IMR-90 (cell line): ENCODE data around the gene CLOCK. TPM values are rescaled to one million over a fixed set of nuclear protein-coding genes. Genes with fewer than 3 reads are reported as not detected.

Experiments used
- ATAC-seq: fragments of 200-7000 bp; cut with Tn5 transposase; 2 replicates; pipeline ENCODE4 v1.9.1; 2020; ENCODE audit warnings: low read depth, mild to moderate bottlenecking, moderate library complexity
- BruUV-seq: library from RNA; stranded (reverse); fragments of 400-500 nt; replicated peaks from 2 replicates; lab custom pipeline; 2021; lab: Mats Ljungman, UMichigan
- CTCF ChIA-PET: fragments of 300-600 bp; formaldehyde crosslinking; extraction: SDS; loops from one replicate; lab custom pipeline; 2021; ENCODE audit warnings: antibody characterized with exemption; lab: Yijun Ruan, JAX
- POLR2A ChIA-PET: fragments of 300-600 bp; sonication (Branson Sonifier 250); formaldehyde crosslinking; loops from one replicate; lab custom pipeline; 2022; ENCODE audit warnings: antibody characterized with exemption; ENCODE audit not compliant: unreplicated experiment; lab: Charles Lee
- DNase-seq: peaks from one replicate; pipeline ENCODE4 v3.0.0; 2013
- H2AFZ ChIP-seq: replicated peaks from 2 replicates; pipeline ENCODE3; 2013; ENCODE audit warnings: low read length, mild to moderate bottlenecking; ENCODE audit not compliant: poor library complexity
- H2AK5ac ChIP-seq: 2 replicates; pipeline ENCODE4 v1.6.1; 2013; ENCODE audit warnings: low read depth, low read length, inconsistent platforms
- H2AK9ac ChIP-seq: replicated peaks from 2 replicates; pipeline ENCODE3; 2013; ENCODE audit warnings: mild to moderate bottlenecking, low read depth, low read length, moderate library complexity; ENCODE audit not compliant: poor library complexity
- H2BK120ac ChIP-seq: 2 replicates; pipeline ENCODE4 v1.6.1; 2013; ENCODE audit warnings: low read depth, low read length, inconsistent platforms
- H2BK15ac ChIP-seq: 3 replicates; pipeline ENCODE4 v1.6.1; 2013; ENCODE audit warnings: low read depth, low read length, inconsistent platforms
- H2BK20ac ChIP-seq: 2 replicates; pipeline ENCODE4 v1.6.1; 2013; ENCODE audit warnings: low read depth, mild to moderate bottlenecking, inconsistent platforms, low read length, moderate library complexity
- H2BK5ac ChIP-seq: 2 replicates; pipeline ENCODE4 v1.6.1; 2013; ENCODE audit warnings: mild to moderate bottlenecking, low read depth, low read length, inconsistent platforms; ENCODE audit not compliant: poor library complexity, severe bottlenecking
- H3K14ac ChIP-seq: replicated peaks from 2 replicates; pipeline ENCODE4 v1.6.1; 2013; ENCODE audit warnings: low read depth, low read length, inconsistent platforms
- H3K18ac ChIP-seq: 2 replicates; pipeline ENCODE4 v1.6.1; 2013; ENCODE audit warnings: low read depth, low read length, control low read depth
- H3K23ac ChIP-seq: 2 replicates; pipeline ENCODE4 v1.6.1; 2013; ENCODE audit warnings: low read depth, low read length, inconsistent platforms
- H3K27ac ChIP-seq: 2 replicates; pipeline ENCODE4 v1.5.1; 2013; ENCODE audit warnings: mild to moderate bottlenecking, control low read depth, low read length; ENCODE audit not compliant: insufficient read depth
- H3K27me3 ChIP-seq: 2 replicates; pipeline ENCODE4 v1.6.1; 2013; ENCODE audit warnings: low read length; ENCODE audit not compliant: control insufficient read depth, insufficient read depth
- H3K36me3 ChIP-seq: 2 replicates; pipeline ENCODE4 v1.6.1; 2013; ENCODE audit warnings: low read length, mixed read lengths; ENCODE audit not compliant: control insufficient read depth, insufficient read depth
- H3K4ac ChIP-seq: 2 replicates; pipeline ENCODE4 v1.6.1; 2013; ENCODE audit warnings: low read depth, low read length, inconsistent platforms
- H3K4me1 ChIP-seq: 2 replicates; pipeline ENCODE4 v1.6.1; 2013; ENCODE audit warnings: low read length, mixed read lengths; ENCODE audit not compliant: control insufficient read depth, insufficient read depth
- H3K4me2 ChIP-seq: 2 replicates; pipeline ENCODE4 v1.6.1; 2013; ENCODE audit warnings: low read depth, mild to moderate bottlenecking, control low read depth, low read length, moderate library complexity
- H3K4me3 ChIP-seq: 2 replicates; pipeline ENCODE4 v1.5.1; 2013; ENCODE audit warnings: low read depth, mild to moderate bottlenecking, control low read depth, low read length, moderate library complexity; ENCODE audit not compliant: insufficient read depth
- H3K56ac ChIP-seq: 2 replicates; pipeline ENCODE4 v1.6.1; 2013; ENCODE audit warnings: low read length, inconsistent platforms; ENCODE audit not compliant: insufficient read depth; ENCODE audit errors: extremely low read depth
- H3K79me1 ChIP-seq, 2 experiments: 2 replicates each; pipeline ENCODE4 v1.6.1; 2013; ENCODE audit warnings: low read length in 2 of 2, inconsistent platforms in 1 of 2, low read depth in 1 of 2
- H3K9ac ChIP-seq: 2 replicates; pipeline ENCODE4 v1.6.1; 2013; ENCODE audit warnings: low read depth, low read length, control low read depth
- H3K9me1 ChIP-seq: 2 replicates; pipeline ENCODE4 v1.6.1; 2013; ENCODE audit warnings: low read length, inconsistent platforms; ENCODE audit not compliant: insufficient read depth
- H3K9me3 ChIP-seq: 2 replicates; pipeline ENCODE4 v1.6.1; 2013; ENCODE audit warnings: low read length; ENCODE audit not compliant: control insufficient read depth, insufficient read depth
- H4K20me1 ChIP-seq: 2 replicates; pipeline ENCODE4 v1.6.1; 2013; ENCODE audit warnings: low read length, inconsistent platforms; ENCODE audit not compliant: insufficient read depth
- H4K5ac ChIP-seq: 2 replicates; pipeline ENCODE4 v1.6.1; 2013; ENCODE audit warnings: mild to moderate bottlenecking, low read depth, low read length, control low read depth
- H4K8ac ChIP-seq, 2 experiments: 2 replicates each; pipeline ENCODE4 v1.6.1; 2013; ENCODE audit warnings: low read depth in 2 of 2, low read length in 2 of 2, control low read depth in 1 of 2, inconsistent platforms in 1 of 2
- H4K91ac ChIP-seq: 2 replicates; pipeline ENCODE4 v1.6.1; 2013; ENCODE audit warnings: low read depth, low read length, inconsistent platforms; ENCODE audit not compliant: insufficient read depth
- BHLHE40 ChIP-seq: fragments of 150-350 bp; IDR thresholded peaks from 2 replicates; pipeline ENCODE4 v1.6.1; 2016; ENCODE audit warnings: mild to moderate bottlenecking, low read depth, low read length
- CHD1 ChIP-seq: IDR thresholded peaks from 2 replicates; pipeline ENCODE4 v1.6.1; 2012; ENCODE audit warnings: low read depth, low read length, improper control_type of control experiment
- FOS ChIP-seq: fragments of 150-350 bp; IDR thresholded peaks from 2 replicates; pipeline ENCODE4 v1.6.1; 2016; ENCODE audit warnings: low read depth, low read length
- MAFK ChIP-seq: IDR thresholded peaks from 2 replicates; pipeline ENCODE4 v1.6.1; 2012; ENCODE audit warnings: low read depth, low read length, improper control_type of control experiment
- MAZ ChIP-seq: IDR thresholded peaks from 2 replicates; pipeline ENCODE4 v1.6.1; 2012; ENCODE audit warnings: low read depth, mild to moderate bottlenecking, low read length, improper control_type of control experiment, moderate library complexity, borderline replicate concordance
- MXI1 ChIP-seq: IDR thresholded peaks from 2 replicates; pipeline ENCODE4 v1.6.1; 2012; ENCODE audit warnings: low read depth, mild to moderate bottlenecking, low read length, moderate library complexity, borderline replicate concordance
- POLR2A ChIP-seq: IDR thresholded peaks from 2 replicates; pipeline ENCODE4 v1.6.1; 2012; ENCODE audit warnings: mild to moderate bottlenecking, low read depth, low read length
- RFX5 ChIP-seq: IDR thresholded peaks from 2 replicates; pipeline ENCODE4 v1.8.0; 2012; ENCODE audit warnings: low read depth, mild to moderate bottlenecking, low read length, moderate library complexity
- WGBS, 2 experiments: methylation state at CpG; one replicate each; pipeline versions ENCODE4 v1.1.5 to v1.1.7; 2013; ENCODE audit warnings: missing lambda C conversion rate in 2 of 2; ENCODE audit not compliant: insufficient read length in 1 of 2; ENCODE audit errors: extremely low coverage in 2 of 2; 5-methylcytosine and 5-hydroxymethylcytosine counted together
- dilution Hi-C: fragments of 300-500 bp; cut with HindIII; formaldehyde crosslinking; loops from one replicate; pipeline ENCODE4 v1.14.3; 2018; ENCODE audit warnings: low sequenced_read_pairs; ENCODE audit not compliant: unreplicated experiment
- in situ Hi-C: fragments of 300-500 bp; cut with MboI; formaldehyde crosslinking; loops from 3 replicates; pipeline ENCODE4 v1.14.3; 2019; ENCODE audit warnings: low sequenced_read_pairs, inconsistent platforms, mixed read lengths
- intact Hi-C: fragments of 100-400 bp; cut with micrococcal nuclease; formaldehyde crosslinking; loops from 2 replicates; pipeline ENCODE4 v1.10.0; 2022
- polyA plus RNA-seq, 3 experiments: library from polyadenylated mRNA; depleted of rRNA; stranded (reverse); fragments of >200 nt; gene quantifications; 2 replicates each; pipeline ENCODE4 v1.2.3, GENCODE V29; 2012; ENCODE audit warnings: low replicate concordance in 1 of 3
- total RNA-seq: library from RNA; depleted of rRNA; stranded (reverse); fragments of >200 nt; gene quantifications from 2 replicates; pipeline ENCODE4 v1.2.3, GENCODE V29; 2012

CLOCK gene
- total and polyA plus RNA-seq, 2 of the 4 experiments (the other 2 are of a cell fraction): 7.3 to 53.4 TPM

- dilution Hi-C loops (no loop called here), in situ Hi-C loops (no loop called here), intact Hi-C loops (no loop called here)
- Histone ChIP-seq H3K27ac (no peak overlapping the region), H4K91ac (no peak overlapping the region), H3K4me1 (no peaks in the 10 kb centered on the region), H3K4me2 (no peak overlapping the region), H3K4ac (no peak overlapping the region), H2BK20ac (no peak overlapping the region), H2AK5ac (no peak overlapping the region), H2BK5ac (no peak overlapping the region), H3K9me3 (no peaks in the 10 kb centered on the region), H3K79me1 (peaks cover 7 to 9% of the 10 kb centered on the region in 2 experiments), H3K9me1 (no peaks in the 10 kb centered on the region), H3K23ac (no peak overlapping the region), H3K36me3 (peaks cover 2% of the 10 kb centered on the region), H3K27me3 (no peaks in the 10 kb centered on the region), H3K4me3 (no peak overlapping the region), H2BK15ac (no peak overlapping the region), H2BK120ac (no peak overlapping the region), H3K14ac (no peak overlapping the region), H2AK9ac (no peak overlapping the region), H3K56ac (no peak overlapping the region), H4K5ac (no peak overlapping the region), H4K20me1 (no peaks in the 10 kb centered on the region), H2AFZ (no peak overlapping the region), H3K9ac (no peak overlapping the region), H3K18ac (no peak overlapping the region), H4K8ac (no peak overlapping the region)
- ATAC-seq: no peak
- no CpG with 5 or more reads among the region's 1 CpG for WGBS, 2 experiments
- no TSS peak for BruUV-seq
- CTCF ChIA-PET: no interaction called here
- POLR2A ChIA-PET: no interaction called here
- peak; percentile 20 for DNase-seq
- TF ChIP-seq RFX5 (no peak), BHLHE40 (no peak), MAZ (no peak), CHD1 (no peak), POLR2A (no peak), MXI1 (no peak), FOS (no peak), MAFK (no peak)
These were observed 60.9 kb downstream of the CLOCK start for GRCh38 chr4:55485821-55486220.
